Heart right ventricle (tissue), 16 donors: ENCODE measurements around the gene GRM7. TPM values are rescaled to one million over a fixed set of nuclear protein-coding genes. Genes with fewer than 3 reads are reported as not detected.

ENCODE experiments used
- ATAC-seq, 8 donors: fragments of 200-7000 bp; cut with Tn5 transposase; one replicate each; pipeline ENCODE4 v1.9.1; 2020; ENCODE audit warnings: mild to moderate bottlenecking in 8 of 8, moderate library complexity in 8 of 8, moderate number of reproducible peaks in 1 of 8
- DNase-seq, 2 donors: peaks; one replicate each; pipeline ENCODE4 v3.0.0-alpha.2; 2020
- H3K27ac ChIP-seq, 10 donors: fragments of 200-600 bp; sonication (generic) in 2 of 10; one replicate each; pipeline versions ENCODE4 v1.5.0 to v1.8.0; 2020 to 2022; ENCODE audit warnings: mild to moderate bottlenecking in 3 of 10
- H3K27me3 ChIP-seq, 7 donors: fragments of 200-600 bp; one replicate each; pipeline ENCODE4 v1.8.0; 2021 to 2022; ENCODE audit warnings: mild to moderate bottlenecking in 2 of 7
- H3K36me3 ChIP-seq, 9 donors: fragments of 200-600 bp; sonication (generic) in 1 of 9; one replicate each; pipeline versions ENCODE4 v1.5.0 to v1.8.0; 2020 to 2022; ENCODE audit warnings: mild to moderate bottlenecking in 2 of 9
- H3K4me1 ChIP-seq, 9 donors: fragments of 200-600 bp; sonication (generic) in 1 of 9; one replicate each; pipeline versions ENCODE4 v1.5.0 to v1.8.0; 2020 to 2022; ENCODE audit warnings: mild to moderate bottlenecking in 4 of 9
- H3K4me3 ChIP-seq, 10 donors: fragments of 200-600 bp; sonication (generic) in 2 of 10; one replicate each; pipeline versions ENCODE4 v1.5.0 to v1.8.0; 2020 to 2022; ENCODE audit warnings: mild to moderate bottlenecking in 7 of 10, moderate library complexity in 2 of 10
- H3K9me3 ChIP-seq, 11 donors: fragments of 200-600 bp in 10 of 11; sonication (generic) in 2 of 11; one replicate each; pipeline versions ENCODE4 v1.5.0 to v1.8.0; 2013 to 2022; ENCODE audit warnings: mild to moderate bottlenecking in 2 of 11, control low read depth in 1 of 11, moderate library complexity in 1 of 11
- WGBS, 2 donors: extraction: QIAGEN DNeasy Blood & Tissue Kit; methylation state at CpG; one replicate each; pipeline ENCODE4 v1.1.7; 2013; ENCODE audit warnings: inconsistent platforms in 1 of 2; 5-methylcytosine and 5-hydroxymethylcytosine counted together
- intact Hi-C, 10 donors: fragments of 100-400 bp; cut with DNase I; formaldehyde crosslinking; loops; one replicate each; pipeline versions ENCODE4 v1.11.1 to v1.14.2; 2022
- polyA plus RNA-seq, 2 donors: library from polyadenylated mRNA; stranded (reverse); fragments of 200-250 nt; gene quantifications; one replicate each; pipeline ENCODE4 v1.2.3, GENCODE V29; 2013
- total RNA-seq, 10 donors: library from RNA; stranded (reverse); fragmentation: NEBNext Ultra II Directional in 3 of 10; extraction: Animal tissue kit (Norgen Biotek cat#: 25700) in 3 of 10; gene quantifications; one replicate each; pipeline versions ENCODE4 v1.2.1 to v1.2.4, GENCODE V29; 2021 to 2023
- TF ChIP-seq, protein P1 (sequence below), 9 donors: fragments of 200-600 bp; sonication (generic) in 2 of 9; IDR thresholded peaks; one replicate each; pipeline versions ENCODE4 v1.5.0 to v1.8.0; 2021 to 2022; ENCODE audit warnings: antibody characterized with exemption in 9 of 9, mild to moderate bottlenecking in 5 of 9, moderate library complexity in 1 of 9
- donor health status: Arrhythmogenic right ventricular cardiomyopathy.
- donor health status: ischemic (EF 13 %, LVEDD 7.1; RV severe dilation, severe dysfunction).
- donor health status: healthy with polysubstance abuse.
- donor health status: DM: no; HTN: yes; CAD: no.
- donor health status: DM: no; HTN: no; CAD: no.
- donor health status: ischemic (EF 25% LVEDD 6.9; RV normal size, moderate dysfunction).
- donor health status: ischemic (EF 25% LVEDD 5.7; RV mildly dilated, moderate dysfunction).
- donor health status: healthy.
- donor health status: DM: yes; HTN: yes; CAD: no.
- donor health status: Ischemic cardiomyopathy.
- donor health status: ischemic (EF 35%, LVEDD 5.7; RV mildly dilated, moderate dysfunction).
- donor health status: nonischemic (EF 11% LVEDD 7.7; RV severe dilation, severe dysfunction).
- donor health status: DM: yes; HTN: yes; CAD: no.
- donor health status: PGD.
- donor health status: ischemic (EF 29% LVEDD 5.4; RV normal size, mild dysfunction).
- donor health status: nonischemic (EF 23%, LVEDD 6.1; RV moderate dilation, normal function).

Gene GRM7
- total and polyA plus RNA-seq, 12 donors, result not detected

DNA sequence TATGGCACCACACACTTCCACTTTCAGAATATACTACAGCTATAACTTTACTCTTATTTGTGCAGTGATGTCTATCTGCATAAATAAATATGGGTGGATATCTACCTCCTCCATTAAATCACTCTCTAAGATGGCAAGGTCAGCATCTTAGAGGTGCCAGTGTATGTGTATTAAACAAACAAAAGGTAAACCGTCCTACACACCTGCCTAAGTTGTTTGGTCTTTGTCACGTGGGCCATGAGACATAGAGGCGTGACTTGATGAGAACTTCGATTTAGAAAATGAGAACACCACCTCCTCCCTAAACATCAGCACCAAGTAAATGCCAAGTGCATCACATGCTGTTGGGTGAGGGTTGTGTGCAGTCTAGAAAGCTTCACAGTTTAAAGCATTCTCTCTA is 310.6 kb downstream of the GRM7 start:
- DNase-seq, result no peak
- intact Hi-C loops, result loop anchor here in 1 of 10 donors (5.0 kb wide), 1 partner anchor 256 kb away; no protein-coding TSS in a partner anchor
- peaks cover 0 to 3% (median 0%) of the 10 kb centered on the region in 9 donors for H3K4me1 ChIP-seq
- H3K27me3 ChIP-seq, result no peaks in the 10 kb centered on the region
- H3K9me3 ChIP-seq, result peaks cover 0 to 9% (median 0%) of the 10 kb centered on the region in 11 donors
- TF ChIP-seq, protein P1, sequence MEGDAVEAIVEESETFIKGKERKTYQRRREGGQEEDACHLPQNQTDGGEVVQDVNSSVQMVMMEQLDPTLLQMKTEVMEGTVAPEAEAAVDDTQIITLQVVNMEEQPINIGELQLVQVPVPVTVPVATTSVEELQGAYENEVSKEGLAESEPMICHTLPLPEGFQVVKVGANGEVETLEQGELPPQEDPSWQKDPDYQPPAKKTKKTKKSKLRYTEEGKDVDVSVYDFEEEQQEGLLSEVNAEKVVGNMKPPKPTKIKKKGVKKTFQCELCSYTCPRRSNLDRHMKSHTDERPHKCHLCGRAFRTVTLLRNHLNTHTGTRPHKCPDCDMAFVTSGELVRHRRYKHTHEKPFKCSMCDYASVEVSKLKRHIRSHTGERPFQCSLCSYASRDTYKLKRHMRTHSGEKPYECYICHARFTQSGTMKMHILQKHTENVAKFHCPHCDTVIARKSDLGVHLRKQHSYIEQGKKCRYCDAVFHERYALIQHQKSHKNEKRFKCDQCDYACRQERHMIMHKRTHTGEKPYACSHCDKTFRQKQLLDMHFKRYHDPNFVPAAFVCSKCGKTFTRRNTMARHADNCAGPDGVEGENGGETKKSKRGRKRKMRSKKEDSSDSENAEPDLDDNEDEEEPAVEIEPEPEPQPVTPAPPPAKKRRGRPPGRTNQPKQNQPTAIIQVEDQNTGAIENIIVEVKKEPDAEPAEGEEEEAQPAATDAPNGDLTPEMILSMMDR (IDR thresholded peaks at IDR 0.05), result no peak
- 78 to 81% methylated on average over 4 of the region's 4 CpGs for WGBS, 2 donors
- no peaks in the 10 kb centered on the region for H3K36me3 ChIP-seq
- H3K4me3 ChIP-seq, result no peak overlapping the region
- no peak overlapping the region for H3K27ac ChIP-seq
- ATAC-seq, result no peak

DNA sequence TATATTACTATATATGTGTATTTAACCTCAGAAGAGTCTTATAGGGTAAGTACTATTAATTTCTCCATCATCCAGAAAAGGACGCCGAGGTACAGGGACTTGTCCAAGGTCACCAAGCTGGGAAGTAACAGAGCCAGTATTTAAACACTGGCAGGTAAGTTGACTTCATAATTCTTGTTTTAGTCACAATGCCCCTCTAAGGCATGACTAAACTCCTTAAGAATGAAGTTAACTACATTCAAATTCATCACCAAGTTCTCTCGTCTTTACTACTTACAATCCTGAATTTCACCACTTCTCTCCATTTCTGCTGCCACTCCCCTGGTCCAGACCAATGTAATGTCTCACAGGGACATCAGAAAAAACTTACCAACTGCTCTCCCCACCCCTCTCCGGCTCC is 312.1 kb downstream of the GRM7 start:
- DNase-seq (no peak), ATAC-seq (no peak)
- no peak overlapping the region for H3K27ac ChIP-seq
- intact Hi-C loops, result loop anchor here in 1 of 10 donors (5.0 kb wide), 1 partner anchor 254 kb away; no protein-coding TSS in a partner anchor
- no peaks in the 10 kb centered on the region for H3K36me3 ChIP-seq
- H3K4me1 ChIP-seq, result no peaks in the 10 kb centered on the region
- peaks cover 0 to 5% (median 0%) of the 10 kb centered on the region in 11 donors for H3K9me3 ChIP-seq
- H3K4me3 ChIP-seq, result no peak overlapping the region
- TF ChIP-seq, protein P1 (IDR thresholded peaks at IDR 0.05), result no peak
- H3K27me3 ChIP-seq, result no peaks in the 10 kb centered on the region
- 70 to 88% methylated on average over 4 of the region's 4 CpGs for WGBS, 2 donors

DNA sequence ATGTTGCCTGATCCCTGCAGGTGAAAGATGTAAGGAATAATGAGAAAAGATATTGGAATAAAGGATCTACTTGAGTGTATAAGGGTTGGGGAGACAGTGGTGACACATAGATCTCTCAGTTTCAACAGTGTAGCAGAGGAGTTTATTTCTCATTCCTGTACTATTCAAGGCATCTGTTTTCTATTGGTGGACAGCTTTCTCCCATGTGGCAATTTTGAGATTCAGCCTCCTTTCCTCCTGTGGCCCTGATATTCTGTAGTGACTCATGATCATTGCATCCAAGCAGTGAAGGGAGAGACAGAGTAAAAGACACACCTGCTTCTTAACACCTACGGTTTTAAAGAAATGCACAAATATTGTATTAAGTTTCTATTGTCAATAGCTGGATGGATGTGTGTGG is 327.6 kb downstream of the GRM7 start:
- no peak for DNase-seq
- H3K4me1 ChIP-seq, result no peaks in the 10 kb centered on the region
- H3K27ac ChIP-seq, result no peak overlapping the region
- no peaks in the 10 kb centered on the region for H3K9me3 ChIP-seq
- H3K27me3 ChIP-seq, result no peaks in the 10 kb centered on the region
- no peaks in the 10 kb centered on the region for H3K36me3 ChIP-seq
- ATAC-seq, result no peak
- WGBS, 2 donors, result 87 to 91% methylated on average over 1 of the region's 1 CpG
- no peak overlapping the region for H3K4me3 ChIP-seq
- TF ChIP-seq, protein P1 (IDR thresholded peaks at IDR 0.05), result no peak
- intact Hi-C loops, result no loop called here

DNA sequence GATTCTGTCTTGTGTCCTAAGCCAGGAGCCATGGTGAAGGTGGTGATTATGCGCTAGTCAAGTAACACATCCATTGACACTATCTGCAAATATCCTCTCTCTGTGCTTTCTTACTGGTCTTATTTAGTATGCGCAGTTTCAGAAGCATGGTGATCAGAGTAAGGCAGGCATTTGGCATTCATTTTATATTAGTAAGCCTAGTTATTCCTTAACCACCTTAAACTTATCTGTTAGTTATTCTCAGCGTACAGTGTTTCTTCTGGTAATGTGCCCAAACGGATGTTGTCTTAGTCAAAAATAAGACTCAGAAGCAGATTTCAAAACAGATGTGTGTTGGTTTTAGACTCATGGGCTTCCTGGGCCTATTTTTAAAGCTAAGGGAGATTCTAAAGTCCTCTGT is 329.2 kb downstream of the GRM7 start:
- no peak overlapping the region for H3K4me3 ChIP-seq
- ATAC-seq (no peak), DNase-seq (no peak)
- no peaks in the 10 kb centered on the region for H3K27me3 ChIP-seq
- TF ChIP-seq, protein P1 (IDR thresholded peaks at IDR 0.05), result no peak
- no peaks in the 10 kb centered on the region for H3K4me1 ChIP-seq
- no peaks in the 10 kb centered on the region for H3K9me3 ChIP-seq
- intact Hi-C loops, result no loop called here
- H3K36me3 ChIP-seq, result no peaks in the 10 kb centered on the region
- no peak overlapping the region for H3K27ac ChIP-seq
- WGBS, 2 donors, result 74 to 83% methylated on average over 4 of the region's 4 CpGs
